ENCODE data around the gene CDH22.

The CDH22 gene

GRCh38 chr20:46268131-46268614 is 40.1 kb downstream of the CDH22 start:
- DNase-seq (ENCODE audit: low spot score): no peak

- DNase-seq (ENCODE audit: low spot score): no peak
These were observed 40.9 kb downstream of the CDH22 start for GRCh38 chr20:46267108-46268105.

- no peak for DNase-seq (ENCODE audit: low spot score)
These were observed 42.8 kb downstream of the CDH22 start for GRCh38 chr20:46265539-46265938.

- no peak for DNase-seq (ENCODE audit: low spot score)
These were observed 43.7 kb downstream of the CDH22 start for GRCh38 chr20:46264391-46265266.

DNA sequence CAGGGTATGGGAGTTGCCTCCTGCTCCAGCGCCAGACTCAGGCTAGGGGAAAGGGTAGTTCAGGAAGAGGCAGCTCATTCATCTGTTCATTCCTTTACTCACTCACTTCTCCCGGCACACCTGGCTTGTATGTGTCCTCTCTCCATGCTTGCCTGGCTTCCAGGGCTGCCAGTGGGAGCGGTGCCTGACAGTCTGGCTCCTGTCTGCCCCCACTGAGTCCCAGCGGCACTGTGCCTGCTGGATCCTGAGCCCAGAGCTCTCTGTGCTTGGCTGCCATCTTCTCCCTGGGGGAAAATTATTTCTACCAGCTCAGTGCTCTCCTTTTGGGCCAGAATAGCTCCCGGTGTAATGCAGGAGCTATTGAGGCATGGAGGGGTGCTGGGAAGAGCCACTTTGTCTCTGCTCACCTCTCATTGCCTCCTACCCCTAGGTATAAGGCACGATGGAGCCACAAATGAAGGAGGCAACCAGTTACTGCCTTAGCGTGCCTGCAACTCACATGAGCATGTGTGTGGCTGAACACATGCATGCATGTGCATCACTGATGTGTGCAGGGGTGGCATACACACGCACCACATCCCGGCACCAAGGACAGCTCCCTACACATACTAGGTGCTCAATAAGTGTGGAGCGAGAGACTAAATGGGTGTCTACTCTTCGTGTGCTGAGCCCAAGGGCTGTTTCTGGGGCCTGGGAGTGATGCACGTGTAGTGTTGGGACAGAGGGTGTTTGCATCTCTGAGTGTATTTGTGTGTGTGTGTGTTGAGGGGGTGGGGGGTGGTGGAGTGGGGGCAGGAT is 46.6 kb downstream of the CDH22 start:
- no peak for DNase-seq (ENCODE audit: low spot score)

GRCh38 chr20:46260936-46261454 is 47.3 kb downstream of the CDH22 start:
- no peak for DNase-seq (ENCODE audit: low spot score)

- no peak for DNase-seq (ENCODE audit: low spot score)
These were observed 47.8 kb downstream of the CDH22 start for GRCh38 chr20:46260480-46260879.

DNA sequence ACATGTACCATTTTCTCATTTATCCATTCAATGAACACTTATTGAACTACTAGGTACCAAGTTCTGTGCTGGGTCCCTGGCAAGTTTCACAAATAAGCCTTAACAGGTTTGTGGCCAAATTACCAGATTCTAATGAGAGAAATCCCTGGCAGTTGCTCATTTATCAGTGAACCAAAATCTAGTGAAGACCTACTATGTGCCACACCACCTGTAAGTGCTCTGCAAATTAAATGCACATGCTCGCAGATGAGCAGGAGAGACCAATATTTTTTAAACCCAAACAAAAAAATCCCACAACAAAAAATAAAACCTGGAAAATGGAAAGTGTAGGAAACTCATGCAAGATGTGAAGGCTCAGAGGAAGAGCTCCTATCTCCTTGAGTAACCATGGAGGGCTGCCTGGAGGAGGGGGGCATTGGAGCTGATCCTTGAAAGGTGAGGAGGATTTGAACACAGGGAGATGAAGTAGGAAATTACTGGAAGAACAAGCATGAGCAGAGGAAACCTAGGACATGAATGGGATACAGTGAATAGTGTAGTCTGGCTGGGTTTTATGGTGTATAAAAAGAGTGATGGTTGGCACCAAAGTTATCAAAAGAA is 48.9 kb downstream of the CDH22 start:
- no peak for DNase-seq (ENCODE audit: low spot score)

DNA sequence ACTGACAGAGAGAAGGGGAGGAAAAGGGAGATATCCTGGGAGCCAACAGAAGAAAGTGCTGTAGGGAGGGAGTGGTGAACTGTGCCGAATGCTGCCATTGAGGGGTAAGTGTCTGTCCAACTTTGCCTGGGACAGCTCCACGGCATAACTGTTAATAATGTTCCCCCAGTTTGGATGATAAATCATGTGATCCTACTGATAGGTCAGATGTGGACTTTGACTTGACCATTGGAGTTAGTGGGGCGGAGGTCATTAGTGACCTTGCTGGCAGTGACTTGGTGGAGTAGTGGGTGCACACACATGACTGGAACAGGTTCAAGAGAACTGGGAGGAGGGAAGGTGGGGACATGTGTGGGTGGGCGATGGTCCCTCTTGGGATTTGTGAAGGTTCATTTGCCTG is 50.4 kb downstream of the CDH22 start:
- no peak for DNase-seq (ENCODE audit: low spot score)

GRCh38 chr20:46256293-46256692 is 52.0 kb downstream of the CDH22 start:
- no peak for DNase-seq (ENCODE audit: low spot score)

GRCh38 chr20:46255440-46256104 is 52.7 kb downstream of the CDH22 start:
- no peak for DNase-seq (ENCODE audit: low spot score)

DNA sequence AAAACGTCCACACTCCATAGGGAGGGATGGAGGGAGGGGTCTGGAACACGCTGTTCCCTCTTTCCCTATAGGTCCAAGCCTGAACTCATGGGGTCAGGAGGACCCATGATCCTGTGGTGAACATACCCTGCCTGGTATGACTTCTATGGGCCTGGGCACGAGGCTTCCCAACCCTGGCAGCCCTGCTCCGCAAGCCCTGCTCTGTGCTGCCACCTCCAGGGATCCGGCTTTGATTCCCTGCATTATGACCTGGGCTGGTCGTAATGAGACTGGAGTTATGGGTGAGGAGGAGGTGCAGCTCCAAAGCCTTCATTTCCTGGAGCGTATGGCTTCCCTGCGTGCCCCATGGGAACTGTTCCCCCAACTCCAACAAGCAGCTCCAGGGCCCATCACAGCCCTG is 54.9 kb downstream of the CDH22 start:
- DNase-seq (ENCODE audit: low spot score): peak; percentile 18

- no peak for DNase-seq (ENCODE audit: low spot score)
These were observed 55.8 kb downstream of the CDH22 start for GRCh38 chr20:46252352-46253091.

DNA sequence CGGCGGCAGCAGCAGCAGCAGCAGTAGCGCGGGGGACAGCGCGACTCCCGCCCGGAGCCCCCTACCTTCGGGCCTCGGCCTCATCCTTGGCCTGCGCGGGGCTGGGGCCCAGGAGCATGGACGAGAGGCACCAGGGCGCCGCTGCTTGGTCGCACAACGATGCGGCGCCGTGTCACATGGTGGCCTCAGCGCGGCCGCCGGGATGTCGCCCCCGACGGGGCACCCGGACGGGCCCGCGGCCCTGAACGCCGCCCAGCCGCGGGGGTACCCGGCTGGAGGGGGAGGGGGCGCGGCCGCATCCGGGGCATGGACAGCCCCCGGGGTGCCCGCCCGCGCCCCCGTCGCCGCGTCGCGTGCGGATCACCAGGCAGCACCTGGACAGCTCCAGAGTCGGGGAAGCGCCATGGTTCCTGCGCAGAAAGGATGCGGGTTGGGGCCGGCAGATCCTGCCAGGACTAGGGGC is 57.1 kb downstream of the CDH22 start:
- no peak for DNase-seq (ENCODE audit: low spot score)

- DNase-seq (ENCODE audit: low spot score): no peak
These were observed 57.5 kb downstream of the CDH22 start for GRCh38 chr20:46250772-46251171.

- DNase-seq (ENCODE audit: low spot score): no peak
These were observed 58.6 kb downstream of the CDH22 start for GRCh38 chr20:46249671-46250070.

GRCh38 chr20:46246559-46246958 is 61.7 kb downstream of the CDH22 start:
- DNase-seq (ENCODE audit: low spot score): no peak

DNA sequence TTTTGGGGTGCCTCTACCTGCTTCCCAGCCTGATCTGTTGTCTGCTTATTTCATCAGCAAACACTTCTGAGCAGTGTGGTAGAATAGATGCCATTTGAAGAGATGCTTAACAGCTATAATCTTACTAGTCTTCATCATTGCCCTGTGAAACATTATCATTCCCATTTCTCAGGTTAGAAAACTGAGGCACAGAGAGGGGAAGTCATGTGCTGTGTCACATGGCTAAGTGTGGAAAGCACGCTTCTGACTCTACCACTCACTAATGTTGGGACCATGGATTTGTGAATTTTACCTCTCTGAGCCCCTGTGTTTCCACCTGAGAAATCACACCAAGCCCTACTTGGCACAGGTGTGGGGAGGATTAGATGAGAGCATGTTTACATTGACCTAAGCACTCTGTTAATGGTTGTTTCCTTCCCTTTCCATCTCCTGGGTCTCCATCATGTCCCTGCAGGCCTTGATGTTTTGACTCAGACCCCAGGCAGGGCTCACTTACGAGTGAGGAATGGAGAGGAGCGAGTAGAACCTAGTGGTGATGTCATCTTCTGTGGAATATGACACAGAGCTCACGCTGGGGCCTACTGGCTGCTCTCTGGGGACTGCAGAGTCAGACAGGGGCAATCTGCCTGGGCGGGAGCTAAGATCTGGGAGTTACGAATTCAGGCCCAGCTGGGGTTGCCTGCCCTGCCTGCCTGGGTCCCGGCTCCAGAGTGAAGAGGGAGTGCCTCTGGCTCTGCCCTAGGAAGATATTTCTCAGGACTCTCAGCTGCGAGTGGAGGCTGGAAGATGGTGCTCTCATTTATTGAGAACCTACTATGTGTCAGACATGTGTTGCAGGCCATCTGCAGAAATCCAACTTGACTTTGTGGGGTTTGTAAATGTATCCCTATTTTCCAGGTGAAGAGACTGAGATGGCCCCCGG is 64.3 kb downstream of the CDH22 start:
- peak; percentile 65 for DNase-seq (ENCODE audit: low spot score)

DNA sequence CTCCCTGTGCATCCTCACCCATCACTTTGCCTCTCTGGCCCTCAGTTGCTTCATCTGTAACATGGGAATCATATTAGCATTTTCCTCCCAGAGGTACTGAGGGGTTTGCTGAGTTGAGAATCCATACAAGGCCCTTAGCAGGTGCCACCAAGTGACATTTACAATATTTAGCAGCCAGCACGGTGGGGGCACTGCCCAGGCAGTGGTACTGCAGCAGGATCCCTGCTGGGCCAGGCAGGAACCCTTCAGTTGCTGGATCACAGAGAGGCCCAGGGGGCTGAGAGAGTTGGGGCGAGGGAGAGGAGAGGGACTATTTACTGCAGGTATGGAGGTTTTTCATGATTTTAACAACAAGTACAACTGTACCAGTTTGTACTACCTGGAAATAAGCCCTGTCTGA is 65.9 kb downstream of the CDH22 start:
- no peak for DNase-seq (ENCODE audit: low spot score)

Measured in RKO (cell line).